ENCODE data around the gene VGLL1. TPM values are rescaled to one million over a fixed set of nuclear protein-coding genes. Genes with fewer than 3 reads are reported as not detected.

VGLL1 gene
- total and polyA plus RNA-seq, 4 donors: not detected

DNA sequence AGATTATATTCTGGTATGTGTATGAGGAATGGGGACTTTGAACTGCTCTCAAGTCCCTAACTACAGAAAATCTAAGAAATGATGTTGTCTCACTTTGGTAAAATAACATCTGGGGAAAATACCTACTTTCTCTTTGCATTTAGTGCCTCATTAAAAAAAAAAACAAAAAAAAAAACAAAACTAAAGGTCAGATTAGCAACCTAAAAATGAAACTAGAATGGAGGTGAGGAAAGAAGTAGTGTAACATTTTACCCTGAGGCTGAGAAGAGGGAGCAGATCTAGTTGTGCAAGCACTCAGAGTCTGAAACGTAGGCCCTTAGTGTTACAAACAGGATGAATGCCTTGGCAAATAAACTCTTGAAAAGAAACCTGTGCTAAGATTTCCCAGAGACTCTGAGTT is 56.0 kb downstream of the VGLL1 start:
- Histone ChIP-seq H3K4me1 (ENCODE audit: control insufficient read depth in 4 of 4, insufficient read depth in 4 of 4, low read length in 3 of 4) (no peaks in the 10 kb centered on the region), H3K9me3 (ENCODE audit: control insufficient read depth in 4 of 4, low read length in 3 of 4) (no peaks in the 10 kb centered on the region), H3K9ac (ENCODE audit: low read depth in 1 of 2, low read length in 2 of 2) (no peak overlapping the region), H3K36me3 (ENCODE audit: control insufficient read depth in 4 of 4, insufficient read depth in 3 of 4, low read depth in 1 of 4, low read length in 3 of 4) (no peaks in the 10 kb centered on the region), H3K27me3 (ENCODE audit: control insufficient read depth in 4 of 4, insufficient read depth in 4 of 4, low read length in 3 of 4) (peaks cover 0 to 6% (median 0%) of the 10 kb centered on the region in 4 donors), H3K4me3 (ENCODE audit: low read depth in 1 of 3, low read length in 3 of 3) (no peak overlapping the region), H3K27ac (ENCODE audit: low read depth in 1 of 2, low read length in 2 of 2) (no peak overlapping the region)
- TF ChIP-seq SP1 (IDR thresholded peaks at IDR 0.05) (no peak), EGR1 (IDR thresholded peaks at IDR 0.05; ENCODE audit: low read depth in 2 of 2) (no peak), TAF1 (conservative IDR thresholded peaks at IDR 0.05) (no peak), JUND (IDR thresholded peaks at IDR 0.05) (no peak), HNF4A (conservative IDR thresholded peaks at IDR 0.05) (no peak), HNF4G (IDR thresholded peaks at IDR 0.05) (no peak), NR2F2 (IDR thresholded peaks at IDR 0.05) (no peak), GABPA (IDR thresholded peaks at IDR 0.05 in 1 of 2, conservative IDR thresholded peaks at IDR 0.05 in 1 of 2) (no peak), FOXA2 (IDR thresholded peaks at IDR 0.05) (no peak)
- TF ChIP-seq, protein P1, sequence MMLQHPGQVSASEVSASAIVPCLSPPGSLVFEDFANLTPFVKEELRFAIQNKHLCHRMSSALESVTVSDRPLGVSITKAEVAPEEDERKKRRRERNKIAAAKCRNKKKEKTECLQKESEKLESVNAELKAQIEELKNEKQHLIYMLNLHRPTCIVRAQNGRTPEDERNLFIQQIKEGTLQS (IDR thresholded peaks at IDR 0.05): no peak
- TF ChIP-seq, protein P2, sequence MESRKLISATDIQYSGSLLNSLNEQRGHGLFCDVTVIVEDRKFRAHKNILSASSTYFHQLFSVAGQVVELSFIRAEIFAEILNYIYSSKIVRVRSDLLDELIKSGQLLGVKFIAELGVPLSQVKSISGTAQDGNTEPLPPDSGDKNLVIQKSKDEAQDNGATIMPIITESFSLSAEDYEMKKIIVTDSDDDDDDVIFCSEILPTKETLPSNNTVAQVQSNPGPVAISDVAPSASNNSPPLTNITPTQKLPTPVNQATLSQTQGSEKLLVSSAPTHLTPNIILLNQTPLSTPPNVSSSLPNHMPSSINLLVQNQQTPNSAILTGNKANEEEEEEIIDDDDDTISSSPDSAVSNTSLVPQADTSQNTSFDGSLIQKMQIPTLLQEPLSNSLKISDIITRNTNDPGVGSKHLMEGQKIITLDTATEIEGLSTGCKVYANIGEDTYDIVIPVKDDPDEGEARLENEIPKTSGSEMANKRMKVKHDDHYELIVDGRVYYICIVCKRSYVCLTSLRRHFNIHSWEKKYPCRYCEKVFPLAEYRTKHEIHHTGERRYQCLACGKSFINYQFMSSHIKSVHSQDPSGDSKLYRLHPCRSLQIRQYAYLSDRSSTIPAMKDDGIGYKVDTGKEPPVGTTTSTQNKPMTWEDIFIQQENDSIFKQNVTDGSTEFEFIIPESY (IDR thresholded peaks at IDR 0.05): no peak
- TF ChIP-seq, protein P3, sequence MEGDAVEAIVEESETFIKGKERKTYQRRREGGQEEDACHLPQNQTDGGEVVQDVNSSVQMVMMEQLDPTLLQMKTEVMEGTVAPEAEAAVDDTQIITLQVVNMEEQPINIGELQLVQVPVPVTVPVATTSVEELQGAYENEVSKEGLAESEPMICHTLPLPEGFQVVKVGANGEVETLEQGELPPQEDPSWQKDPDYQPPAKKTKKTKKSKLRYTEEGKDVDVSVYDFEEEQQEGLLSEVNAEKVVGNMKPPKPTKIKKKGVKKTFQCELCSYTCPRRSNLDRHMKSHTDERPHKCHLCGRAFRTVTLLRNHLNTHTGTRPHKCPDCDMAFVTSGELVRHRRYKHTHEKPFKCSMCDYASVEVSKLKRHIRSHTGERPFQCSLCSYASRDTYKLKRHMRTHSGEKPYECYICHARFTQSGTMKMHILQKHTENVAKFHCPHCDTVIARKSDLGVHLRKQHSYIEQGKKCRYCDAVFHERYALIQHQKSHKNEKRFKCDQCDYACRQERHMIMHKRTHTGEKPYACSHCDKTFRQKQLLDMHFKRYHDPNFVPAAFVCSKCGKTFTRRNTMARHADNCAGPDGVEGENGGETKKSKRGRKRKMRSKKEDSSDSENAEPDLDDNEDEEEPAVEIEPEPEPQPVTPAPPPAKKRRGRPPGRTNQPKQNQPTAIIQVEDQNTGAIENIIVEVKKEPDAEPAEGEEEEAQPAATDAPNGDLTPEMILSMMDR (IDR thresholded peaks at IDR 0.05; ENCODE audit: low read depth, low read length, missing input control): no peak
- TF ChIP-seq, protein P4, sequence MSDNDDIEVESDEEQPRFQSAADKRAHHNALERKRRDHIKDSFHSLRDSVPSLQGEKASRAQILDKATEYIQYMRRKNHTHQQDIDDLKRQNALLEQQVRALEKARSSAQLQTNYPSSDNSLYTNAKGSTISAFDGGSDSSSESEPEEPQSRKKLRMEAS (IDR thresholded peaks at IDR 0.05): no peak
- TF ChIP-seq, protein P5, sequence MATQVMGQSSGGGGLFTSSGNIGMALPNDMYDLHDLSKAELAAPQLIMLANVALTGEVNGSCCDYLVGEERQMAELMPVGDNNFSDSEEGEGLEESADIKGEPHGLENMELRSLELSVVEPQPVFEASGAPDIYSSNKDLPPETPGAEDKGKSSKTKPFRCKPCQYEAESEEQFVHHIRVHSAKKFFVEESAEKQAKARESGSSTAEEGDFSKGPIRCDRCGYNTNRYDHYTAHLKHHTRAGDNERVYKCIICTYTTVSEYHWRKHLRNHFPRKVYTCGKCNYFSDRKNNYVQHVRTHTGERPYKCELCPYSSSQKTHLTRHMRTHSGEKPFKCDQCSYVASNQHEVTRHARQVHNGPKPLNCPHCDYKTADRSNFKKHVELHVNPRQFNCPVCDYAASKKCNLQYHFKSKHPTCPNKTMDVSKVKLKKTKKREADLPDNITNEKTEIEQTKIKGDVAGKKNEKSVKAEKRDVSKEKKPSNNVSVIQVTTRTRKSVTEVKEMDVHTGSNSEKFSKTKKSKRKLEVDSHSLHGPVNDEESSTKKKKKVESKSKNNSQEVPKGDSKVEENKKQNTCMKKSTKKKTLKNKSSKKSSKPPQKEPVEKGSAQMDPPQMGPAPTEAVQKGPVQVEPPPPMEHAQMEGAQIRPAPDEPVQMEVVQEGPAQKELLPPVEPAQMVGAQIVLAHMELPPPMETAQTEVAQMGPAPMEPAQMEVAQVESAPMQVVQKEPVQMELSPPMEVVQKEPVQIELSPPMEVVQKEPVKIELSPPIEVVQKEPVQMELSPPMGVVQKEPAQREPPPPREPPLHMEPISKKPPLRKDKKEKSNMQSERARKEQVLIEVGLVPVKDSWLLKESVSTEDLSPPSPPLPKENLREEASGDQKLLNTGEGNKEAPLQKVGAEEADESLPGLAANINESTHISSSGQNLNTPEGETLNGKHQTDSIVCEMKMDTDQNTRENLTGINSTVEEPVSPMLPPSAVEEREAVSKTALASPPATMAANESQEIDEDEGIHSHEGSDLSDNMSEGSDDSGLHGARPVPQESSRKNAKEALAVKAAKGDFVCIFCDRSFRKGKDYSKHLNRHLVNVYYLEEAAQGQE (IDR thresholded peaks at IDR 0.05): no peak
- DNase-seq (ENCODE audit: low spot score): no peak
- WGBS: 77% methylated on average over 1 of the region's 1 CpG

DNA sequence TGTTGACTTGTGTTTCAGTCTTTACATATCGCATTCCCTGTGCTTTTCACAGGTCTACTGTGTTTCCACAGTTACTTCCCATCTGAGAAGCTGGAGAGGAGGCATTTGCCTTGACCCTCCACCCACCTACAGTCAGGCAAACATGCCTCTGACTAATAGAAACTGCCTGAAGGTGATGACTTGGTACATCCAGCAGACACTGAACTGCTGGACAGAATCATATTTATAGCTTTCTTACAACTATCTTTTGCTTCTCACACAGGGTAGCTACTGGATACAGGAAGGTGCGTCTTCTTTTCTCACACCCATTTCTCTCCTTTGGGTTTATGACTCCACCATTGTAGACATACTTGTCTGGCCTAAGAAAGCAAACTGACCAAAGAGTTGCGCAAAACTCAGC is 58.0 kb downstream of the VGLL1 start:
- WGBS: 88% methylated on average over 3 of the region's 3 CpGs
- H3K9me3 ChIP-seq (ENCODE audit: control insufficient read depth in 4 of 4, low read length in 3 of 4): no peaks in the 10 kb centered on the region
- no peaks in the 10 kb centered on the region for H3K36me3 ChIP-seq (ENCODE audit: control insufficient read depth in 4 of 4, insufficient read depth in 3 of 4, low read depth in 1 of 4, low read length in 3 of 4)
- H3K9ac ChIP-seq (ENCODE audit: low read depth in 1 of 2, low read length in 2 of 2): no peak overlapping the region
- H3K4me1 ChIP-seq (ENCODE audit: control insufficient read depth in 4 of 4, insufficient read depth in 4 of 4, low read length in 3 of 4): no peaks in the 10 kb centered on the region
- peaks cover 0 to 6% (median 0%) of the 10 kb centered on the region in 4 donors for H3K27me3 ChIP-seq (ENCODE audit: control insufficient read depth in 4 of 4, insufficient read depth in 4 of 4, low read length in 3 of 4)
- H3K4me3 ChIP-seq (ENCODE audit: low read depth in 1 of 3, low read length in 3 of 3): no peak overlapping the region
- no peak overlapping the region for H3K27ac ChIP-seq (ENCODE audit: low read depth in 1 of 2, low read length in 2 of 2)
- DNase-seq (ENCODE audit: low spot score): no peak
- TF ChIP-seq HNF4G (IDR thresholded peaks at IDR 0.05) (no peak), SP1 (IDR thresholded peaks at IDR 0.05) (no peak), NR2F2 (IDR thresholded peaks at IDR 0.05) (no peak), JUND (IDR thresholded peaks at IDR 0.05) (no peak), YY1 (IDR thresholded peaks at IDR 0.05) (no peak), EGR1 (IDR thresholded peaks at IDR 0.05; ENCODE audit: low read depth in 2 of 2) (no peak)
- TF ChIP-seq, protein P5 (IDR thresholded peaks at IDR 0.05): no peak
- TF ChIP-seq, protein P3 (IDR thresholded peaks at IDR 0.05; ENCODE audit: low read depth, low read length, missing input control): no peak
- TF ChIP-seq, protein P4 (IDR thresholded peaks at IDR 0.05): no peak
